ENCODE results near the gene SYT17. TPM values are rescaled to one million over a fixed set of nuclear protein-coding genes. Genes with fewer than 3 reads are reported as not detected.

Gene SYT17
- total RNA-seq, 2 experiments from 2014 or later = 6.2 to 10.3 TPM

DNA sequence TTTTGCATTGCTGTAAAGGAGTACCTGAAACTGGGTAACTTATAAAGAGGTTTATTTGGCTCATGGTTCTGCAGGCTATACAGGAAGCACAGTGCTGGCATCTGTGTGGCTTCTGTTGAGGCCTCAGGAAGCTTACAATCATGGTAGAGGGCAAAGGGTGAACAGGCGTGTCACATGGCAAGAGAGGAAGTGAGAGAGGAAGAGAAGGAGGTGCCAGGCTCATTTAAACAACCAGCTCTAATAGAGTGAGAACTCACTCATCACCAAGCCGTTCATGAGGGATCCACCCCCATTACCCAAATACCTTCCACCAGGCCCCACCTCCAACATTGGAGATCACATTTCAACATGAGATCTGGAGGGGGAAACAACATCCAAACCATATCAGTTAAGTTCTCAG is 101.1 kb downstream of the SYT17 start:
- H3K4me3 ChIP-seq (ENCODE audit: low read depth, low read length, poor library complexity, severe bottlenecking) = no peak overlapping the region
- ChIA-PET CTCF (ENCODE audit: unreplicated experiment) (no interaction called here), POLR2A (no interaction called here)
- no TSS peak for BruUV-seq (replicated peaks)
- no peaks in the 10 kb centered on the region for H4K20me1 ChIP-seq (ENCODE audit: insufficient read depth, low read length)
- no peak overlapping the region for H3K27ac ChIP-seq (ENCODE audit: low read depth, low read length, poor library complexity, severe bottlenecking)
- no peak overlapping the region for H3K4me2 ChIP-seq (ENCODE audit: low read length)
- no peak overlapping the region for H2AFZ ChIP-seq (ENCODE audit: low read length)
- intact Hi-C loops (cut with micrococcal nuclease; ENCODE audit: unreplicated experiment) = no loop called here
- no peaks in the 10 kb centered on the region for H3K36me3 ChIP-seq (ENCODE audit: insufficient read depth, low read length)
- H3K9me2 ChIP-seq (ENCODE audit: insufficient read depth, low read length) = no peaks in the 10 kb centered on the region
- H3K79me2 ChIP-seq (ENCODE audit: insufficient read depth, low read depth, low read length) = no peaks in the 10 kb centered on the region
- no peak for TF ChIP-seq EZH2phosphoT487 (IDR thresholded peaks at IDR 0.05; ENCODE audit: borderline replicate concordance, low read depth, low read length)
- TF ChIP-seq, protein P1, sequence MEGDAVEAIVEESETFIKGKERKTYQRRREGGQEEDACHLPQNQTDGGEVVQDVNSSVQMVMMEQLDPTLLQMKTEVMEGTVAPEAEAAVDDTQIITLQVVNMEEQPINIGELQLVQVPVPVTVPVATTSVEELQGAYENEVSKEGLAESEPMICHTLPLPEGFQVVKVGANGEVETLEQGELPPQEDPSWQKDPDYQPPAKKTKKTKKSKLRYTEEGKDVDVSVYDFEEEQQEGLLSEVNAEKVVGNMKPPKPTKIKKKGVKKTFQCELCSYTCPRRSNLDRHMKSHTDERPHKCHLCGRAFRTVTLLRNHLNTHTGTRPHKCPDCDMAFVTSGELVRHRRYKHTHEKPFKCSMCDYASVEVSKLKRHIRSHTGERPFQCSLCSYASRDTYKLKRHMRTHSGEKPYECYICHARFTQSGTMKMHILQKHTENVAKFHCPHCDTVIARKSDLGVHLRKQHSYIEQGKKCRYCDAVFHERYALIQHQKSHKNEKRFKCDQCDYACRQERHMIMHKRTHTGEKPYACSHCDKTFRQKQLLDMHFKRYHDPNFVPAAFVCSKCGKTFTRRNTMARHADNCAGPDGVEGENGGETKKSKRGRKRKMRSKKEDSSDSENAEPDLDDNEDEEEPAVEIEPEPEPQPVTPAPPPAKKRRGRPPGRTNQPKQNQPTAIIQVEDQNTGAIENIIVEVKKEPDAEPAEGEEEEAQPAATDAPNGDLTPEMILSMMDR (conservative IDR thresholded peaks at IDR 0.05; ENCODE audit: low read length) = no peak
- H3K4me1 ChIP-seq (ENCODE audit: insufficient read depth, low read length, poor library complexity, severe bottlenecking) = no peaks in the 10 kb centered on the region
- DNase-seq (ENCODE audit: low spot score) = no peak
- H3K9me3 ChIP-seq (ENCODE audit: low read length) = peaks cover 12% of the 10 kb centered on the region; the same call in 1 of the 2 replicates

DNA sequence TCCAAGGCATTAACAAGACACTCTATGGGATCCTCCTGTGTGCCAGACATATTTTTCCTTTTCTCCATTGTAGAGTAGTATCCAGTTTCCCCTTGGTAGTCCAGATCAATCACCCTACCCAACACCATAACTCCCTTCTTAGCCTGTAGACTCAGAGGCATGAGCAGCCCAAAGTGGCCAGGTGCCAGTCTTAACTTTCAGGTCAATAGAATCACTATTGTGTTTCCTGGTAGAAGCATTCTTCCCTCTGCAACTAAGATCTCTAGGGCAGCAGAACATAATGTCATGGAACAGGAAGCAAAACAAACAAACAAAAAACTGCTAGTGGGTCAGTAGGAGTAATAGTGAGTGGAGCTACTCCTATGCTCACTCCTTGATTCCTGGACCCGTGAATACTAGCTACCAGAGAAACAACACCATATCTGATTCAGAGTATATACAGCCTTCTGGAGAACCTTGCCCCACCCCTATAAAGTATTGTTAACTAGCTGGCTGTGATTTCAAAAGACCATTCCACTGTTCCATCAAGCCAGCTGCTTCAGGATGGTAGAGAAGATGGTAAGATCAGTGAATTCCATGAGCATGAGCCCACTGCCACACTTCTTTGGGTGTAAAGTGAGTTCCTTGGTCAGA is 106.2 kb downstream of the SYT17 start:
- intact Hi-C loops (cut with micrococcal nuclease; ENCODE audit: unreplicated experiment) = no loop called here

DNA sequence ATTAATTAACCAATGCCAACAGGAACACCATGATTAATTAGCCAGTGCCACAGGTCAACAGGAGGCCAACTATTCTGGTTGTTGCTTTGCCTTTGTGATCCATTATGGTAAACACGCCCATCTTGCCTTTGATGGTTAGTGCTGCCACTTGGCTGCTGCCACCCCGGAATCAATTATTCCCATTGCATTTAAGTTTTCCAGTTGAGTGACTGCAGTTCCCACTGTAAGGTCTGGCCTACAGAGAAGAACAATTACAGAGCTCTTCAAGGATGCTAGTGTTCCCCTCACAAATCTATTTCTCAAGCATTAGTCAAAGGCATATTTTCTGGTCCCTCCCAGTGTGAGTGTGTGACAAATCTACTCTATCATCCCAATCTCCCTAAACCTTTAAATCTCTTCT is 110.4 kb downstream of the SYT17 start:
- Histone ChIP-seq H4K20me1 (ENCODE audit: insufficient read depth, low read length) (no peaks in the 10 kb centered on the region), H3K4me1 (ENCODE audit: insufficient read depth, low read length, poor library complexity, severe bottlenecking) (no peaks in the 10 kb centered on the region), H3K36me3 (ENCODE audit: insufficient read depth, low read length) (no peaks in the 10 kb centered on the region), H3K27ac (ENCODE audit: low read depth, low read length, poor library complexity, severe bottlenecking) (no peak overlapping the region), H3K79me2 (ENCODE audit: insufficient read depth, low read depth, low read length) (no peaks in the 10 kb centered on the region), H2AFZ (ENCODE audit: low read length) (no peak overlapping the region), H3K4me3 (ENCODE audit: low read depth, low read length, poor library complexity, severe bottlenecking) (no peak overlapping the region), H3K9me3 (ENCODE audit: low read length) (no peaks in the 10 kb centered on the region), H3K4me2 (ENCODE audit: low read length) (no peak overlapping the region), H3K9me2 (ENCODE audit: insufficient read depth, low read length) (no peaks in the 10 kb centered on the region)
- ChIA-PET POLR2A (no interaction called here), CTCF (ENCODE audit: unreplicated experiment) (no interaction called here)
- no TSS peak for BruUV-seq (replicated peaks)
- no peak for TF ChIP-seq EZH2phosphoT487 (IDR thresholded peaks at IDR 0.05; ENCODE audit: borderline replicate concordance, low read depth, low read length)
- TF ChIP-seq, protein P1 (conservative IDR thresholded peaks at IDR 0.05; ENCODE audit: low read length) = no peak
- intact Hi-C loops (cut with micrococcal nuclease; ENCODE audit: unreplicated experiment) = no loop called here
- no peak for DNase-seq (ENCODE audit: low spot score)

More for the DNA sequence above, 106.2 kb downstream of the SYT17 start:
- Histone ChIP-seq H3K4me1 (ENCODE audit: insufficient read depth, low read length, poor library complexity, severe bottlenecking) (no peaks in the 10 kb centered on the region), H2AFZ (ENCODE audit: low read length) (no peak overlapping the region), H3K79me2 (ENCODE audit: insufficient read depth, low read depth, low read length) (no peaks in the 10 kb centered on the region), H3K36me3 (ENCODE audit: insufficient read depth, low read length) (no peaks in the 10 kb centered on the region), H3K4me3 (ENCODE audit: low read depth, low read length, poor library complexity, severe bottlenecking) (no peak overlapping the region), H3K9me3 (ENCODE audit: low read length) (peaks cover 2% of the 10 kb centered on the region; the same call in 1 of the 2 replicates), H3K27ac (ENCODE audit: low read depth, low read length, poor library complexity, severe bottlenecking) (no peak overlapping the region), H3K9me2 (ENCODE audit: insufficient read depth, low read length) (no peaks in the 10 kb centered on the region), H3K4me2 (ENCODE audit: low read length) (no peak overlapping the region), H4K20me1 (ENCODE audit: insufficient read depth, low read length) (no peaks in the 10 kb centered on the region)
- ChIA-PET CTCF (ENCODE audit: unreplicated experiment) (no interaction called here), POLR2A (interaction anchor here (0.6 kb wide), 1 partner anchor 102 kb away, joined by 3 read pairs; no protein-coding TSS in a partner anchor)
- no peak for DNase-seq (ENCODE audit: low spot score)
- BruUV-seq (replicated peaks) = no TSS peak
- TF ChIP-seq, protein P1 (conservative IDR thresholded peaks at IDR 0.05; ENCODE audit: low read length) = no peak
- no peak for TF ChIP-seq EZH2phosphoT487 (IDR thresholded peaks at IDR 0.05; ENCODE audit: borderline replicate concordance, low read depth, low read length)
